HepG2 (cell line): ENCODE results near the gene SMDT1. TPM values are rescaled to one million over a fixed set of nuclear protein-coding genes. Genes with fewer than 3 reads are reported as not detected.

Experiments used
- ELF3 ChIP-seq: IDR thresholded peaks from 2 replicates; pipeline ENCODE4 v1.6.1; 2016; ENCODE audit warnings: missing genetic modification reagents, missing compliant biosample characterization
- HMGA1 ChIP-seq: sonication (generic); formaldehyde crosslinking; conservative IDR thresholded peaks from 2 replicates; pipeline ENCODE4 v1.4.0; 2020; ENCODE audit warnings: missing genetic modification reagents
- PHF21A ChIP-seq: sonication (generic); formaldehyde crosslinking; IDR thresholded peaks from 2 replicates; pipeline ENCODE4 v1.5.0; 2020; ENCODE audit warnings: mild to moderate bottlenecking, missing genetic modification reagents
- RARG ChIP-seq: sonication (generic); formaldehyde crosslinking; IDR thresholded peaks from 2 replicates; pipeline ENCODE4 v1.4.0; 2020; ENCODE audit warnings: low read depth, mild to moderate bottlenecking, missing genetic modification reagents
- SRSF4 ChIP-seq: fragments of 200-400 bp; formaldehyde crosslinking; IDR thresholded peaks from one replicate; pipeline ENCODE4 v1.6.1; 2018; ENCODE audit warnings: mild to moderate bottlenecking, low read depth, low read length, moderate library complexity; ENCODE audit not compliant: poor library complexity, severe bottlenecking
- ZEB1 ChIP-seq: IDR thresholded peaks from 2 replicates; pipeline ENCODE4 v1.6.1; 2012; ENCODE audit warnings: mild to moderate bottlenecking, low read depth, inconsistent platforms; ENCODE audit not compliant: insufficient replicate concordance
- ZFP1 ChIP-seq: IDR thresholded peaks from 2 replicates; pipeline ENCODE4 v1.6.1; 2016
- ZNF431 ChIP-seq: sonication (generic); formaldehyde crosslinking; IDR thresholded peaks from 2 replicates; pipeline ENCODE4 v1.9.0; 2022; ENCODE audit warnings: missing genetic modification reagents, low read depth, mild to moderate bottlenecking, borderline replicate concordance
- ZNF816 ChIP-seq: sonication (generic); formaldehyde crosslinking; IDR thresholded peaks from 2 replicates; pipeline ENCODE4 v1.8.0; 2022; ENCODE audit warnings: missing genetic modification reagents, mild to moderate bottlenecking, borderline replicate concordance
- polyA plus RNA-seq, 8 experiments: library from polyadenylated mRNA; depleted of rRNA in 3 of 8; stranded (reverse) in 7 of 8; unstranded in 1 of 8; fragments of >200 nt; fragmentation: Illumina TruSeq in 4 of 8; extraction: Trizol in 4 of 8; gene quantifications; 2 replicates each; pipeline versions ENCODE4 v1.2.1 to v1.2.3, GENCODE V29; 2011 to 2016; ENCODE audit warnings: low read depth in 4 of 8, missing spikeins in 1 of 8, mixed read lengths in 1 of 8; ENCODE audit not compliant: insufficient read depth in 1 of 8
- total RNA-seq, 5 experiments: library from RNA; depleted of rRNA; stranded (reverse); fragments of >200 nt; fragmentation: Illumina TruSeq; extraction: Trizol; gene quantifications; 2 replicates each; pipeline ENCODE4 v1.2.3, GENCODE V29; 2016; ENCODE audit warnings: low read depth in 1 of 5
- TF ChIP-seq, protein P1 (sequence below): sonication (generic); formaldehyde crosslinking; IDR thresholded peaks from 2 replicates; pipeline ENCODE4 v1.4.0; 2020; ENCODE audit warnings: missing genetic modification reagents, mild to moderate bottlenecking, borderline replicate concordance
- TF ChIP-seq, protein P2 (sequence below), 2 experiments: fragments of 450-650 bp in 1 of 2; sonication (generic) in 1 of 2; formaldehyde crosslinking in 1 of 2; IDR thresholded peaks; 2 replicates each; pipeline versions ENCODE4 v1.6.1 to v1.8.0; 2016 to 2022; ENCODE audit warnings: antibody characterized with exemption in 1 of 2, mild to moderate bottlenecking in 1 of 2, missing genetic modification reagents in 1 of 2
- TF ChIP-seq, protein P3 (sequence below): sonication (generic); formaldehyde crosslinking; IDR thresholded peaks from 2 replicates; pipeline ENCODE4 v1.8.0; 2022; ENCODE audit warnings: mild to moderate bottlenecking, missing genetic modification reagents, moderate library complexity

Gene SMDT1
- total and polyA plus RNA-seq, 2 of the 13 experiments (the other 11 are each of a cell fraction or from before 2014, with no cell fraction given) = 8.3 to 26.6 TPM

DNA sequence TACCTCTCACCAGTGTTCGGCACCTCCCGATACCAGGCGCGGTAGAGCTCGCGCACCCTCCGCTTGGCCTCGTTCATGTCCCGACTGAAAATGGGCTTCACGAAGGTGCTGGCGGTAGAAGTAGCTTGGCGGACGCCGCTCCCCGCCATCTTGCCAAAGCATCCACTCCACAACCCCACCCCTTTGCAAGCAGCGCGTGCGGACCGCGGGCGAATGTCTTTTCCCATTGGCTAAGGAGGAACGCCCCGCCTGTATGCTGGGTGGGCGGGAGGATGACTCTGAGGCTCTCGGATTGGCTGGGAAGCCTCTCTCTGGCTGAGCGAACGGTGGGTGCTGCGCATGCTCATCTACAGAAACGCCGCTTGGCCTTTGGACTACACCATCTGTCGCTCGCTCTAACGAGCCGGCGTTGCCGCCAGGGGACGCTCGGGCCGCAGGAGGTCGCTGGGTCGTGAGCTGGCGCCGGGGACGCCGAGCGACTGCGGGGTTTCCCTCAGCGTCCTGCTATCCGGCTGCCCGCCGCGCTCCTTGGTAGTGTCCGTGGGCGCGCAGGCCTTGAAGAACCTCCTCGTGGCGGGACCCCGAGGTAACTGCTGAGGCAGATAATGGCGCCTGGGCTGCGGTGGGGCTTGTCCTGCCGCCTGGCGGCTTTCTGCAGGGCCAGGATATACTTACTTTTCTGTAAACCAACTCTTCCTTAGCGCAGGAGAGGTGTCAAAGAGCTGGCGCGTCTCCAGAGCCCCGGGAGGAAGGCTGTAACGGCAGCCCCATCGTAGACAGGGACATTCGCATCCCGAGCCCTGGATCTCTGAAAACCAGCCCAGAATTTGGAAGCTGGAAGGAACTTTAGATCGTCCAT is 11.3 kb downstream of the SMDT1 start, which contains the start of gene NDUFA6 (continued):
- TF ChIP-seq, protein P1, sequence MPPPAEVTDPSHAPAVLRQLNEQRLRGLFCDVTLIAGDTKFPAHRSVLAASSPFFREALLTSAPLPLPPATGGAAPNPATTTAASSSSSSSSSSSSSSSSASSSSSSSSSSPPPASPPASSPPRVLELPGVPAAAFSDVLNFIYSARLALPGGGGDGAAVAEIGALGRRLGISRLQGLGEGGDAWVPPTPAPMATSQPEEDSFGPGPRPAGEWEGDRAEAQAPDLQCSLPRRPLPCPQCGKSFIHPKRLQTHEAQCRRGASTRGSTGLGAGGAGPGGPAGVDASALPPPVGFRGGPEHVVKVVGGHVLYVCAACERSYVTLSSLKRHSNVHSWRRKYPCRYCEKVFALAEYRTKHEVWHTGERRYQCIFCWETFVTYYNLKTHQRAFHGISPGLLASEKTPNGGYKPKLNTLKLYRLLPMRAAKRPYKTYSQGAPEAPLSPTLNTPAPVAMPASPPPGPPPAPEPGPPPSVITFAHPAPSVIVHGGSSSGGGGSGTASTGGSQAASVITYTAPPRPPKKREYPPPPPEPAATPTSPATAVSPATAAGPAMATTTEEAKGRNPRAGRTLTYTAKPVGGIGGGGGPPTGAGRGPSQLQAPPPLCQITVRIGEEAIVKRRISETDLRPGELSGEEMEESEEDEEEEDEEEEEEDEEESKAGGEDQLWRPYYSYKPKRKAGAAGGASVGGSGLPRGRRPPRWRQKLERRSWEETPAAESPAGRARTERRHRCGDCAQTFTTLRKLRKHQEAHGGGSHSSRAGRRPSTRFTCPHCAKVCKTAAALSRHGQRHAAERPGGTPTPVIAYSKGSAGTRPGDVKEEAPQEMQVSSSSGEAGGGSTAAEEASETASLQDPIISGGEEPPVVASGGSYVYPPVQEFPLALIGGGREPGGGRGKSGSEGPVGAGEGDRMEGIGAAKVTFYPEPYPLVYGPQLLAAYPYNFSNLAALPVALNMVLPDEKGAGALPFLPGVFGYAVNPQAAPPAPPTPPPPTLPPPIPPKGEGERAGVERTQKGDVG (CRISPR knock-in tag) = peak; percentile 88; the same call in 1 of the 2 replicates
- TF ChIP-seq, protein P2, sequence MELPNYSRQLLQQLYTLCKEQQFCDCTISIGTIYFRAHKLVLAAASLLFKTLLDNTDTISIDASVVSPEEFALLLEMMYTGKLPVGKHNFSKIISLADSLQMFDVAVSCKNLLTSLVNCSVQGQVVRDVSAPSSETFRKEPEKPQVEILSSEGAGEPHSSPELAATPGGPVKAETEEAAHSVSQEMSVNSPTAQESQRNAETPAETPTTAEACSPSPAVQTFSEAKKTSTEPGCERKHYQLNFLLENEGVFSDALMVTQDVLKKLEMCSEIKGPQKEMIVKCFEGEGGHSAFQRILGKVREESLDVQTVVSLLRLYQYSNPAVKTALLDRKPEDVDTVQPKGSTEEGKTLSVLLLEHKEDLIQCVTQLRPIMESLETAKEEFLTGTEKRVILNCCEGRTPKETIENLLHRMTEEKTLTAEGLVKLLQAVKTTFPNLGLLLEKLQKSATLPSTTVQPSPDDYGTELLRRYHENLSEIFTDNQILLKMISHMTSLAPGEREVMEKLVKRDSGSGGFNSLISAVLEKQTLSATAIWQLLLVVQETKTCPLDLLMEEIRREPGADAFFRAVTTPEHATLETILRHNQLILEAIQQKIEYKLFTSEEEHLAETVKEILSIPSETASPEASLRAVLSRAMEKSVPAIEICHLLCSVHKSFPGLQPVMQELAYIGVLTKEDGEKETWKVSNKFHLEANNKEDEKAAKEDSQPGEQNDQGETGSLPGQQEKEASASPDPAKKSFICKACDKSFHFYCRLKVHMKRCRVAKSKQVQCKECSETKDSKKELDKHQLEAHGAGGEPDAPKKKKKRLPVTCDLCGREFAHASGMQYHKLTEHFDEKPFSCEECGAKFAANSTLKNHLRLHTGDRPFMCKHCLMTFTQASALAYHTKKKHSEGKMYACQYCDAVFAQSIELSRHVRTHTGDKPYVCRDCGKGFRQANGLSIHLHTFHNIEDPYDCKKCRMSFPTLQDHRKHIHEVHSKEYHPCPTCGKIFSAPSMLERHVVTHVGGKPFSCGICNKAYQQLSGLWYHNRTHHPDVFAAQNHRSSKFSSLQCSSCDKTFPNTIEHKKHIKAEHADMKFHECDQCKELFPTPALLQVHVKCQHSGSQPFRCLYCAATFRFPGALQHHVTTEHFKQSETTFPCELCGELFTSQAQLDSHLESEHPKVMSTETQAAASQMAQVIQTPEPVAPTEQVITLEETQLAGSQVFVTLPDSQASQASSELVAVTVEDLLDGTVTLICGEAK (IDR thresholded peaks at IDR 0.05) = no peak
- TF ChIP-seq, protein P2 (CRISPR knock-in tag; IDR thresholded peaks at IDR 0.05) = peak; percentile 22; the same call in 1 of the 2 replicates
- no peak for TF ChIP-seq HMGA1 (CRISPR knock-in tag)
- TF ChIP-seq RARG (CRISPR knock-in tag) = no peak
- peak; percentile 58; the same call in 1 of the 2 replicates for TF ChIP-seq ZNF431 (CRISPR knock-in tag)
- no peak for TF ChIP-seq SRSF4
- TF ChIP-seq, protein P3, sequence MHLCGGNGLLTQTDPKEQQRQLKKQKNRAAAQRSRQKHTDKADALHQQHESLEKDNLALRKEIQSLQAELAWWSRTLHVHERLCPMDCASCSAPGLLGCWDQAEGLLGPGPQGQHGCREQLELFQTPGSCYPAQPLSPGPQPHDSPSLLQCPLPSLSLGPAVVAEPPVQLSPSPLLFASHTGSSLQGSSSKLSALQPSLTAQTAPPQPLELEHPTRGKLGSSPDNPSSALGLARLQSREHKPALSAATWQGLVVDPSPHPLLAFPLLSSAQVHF (CRISPR knock-in tag) = no peak
- peak; percentile 24; the same call in 1 of the 2 replicates for TF ChIP-seq ELF3 (CRISPR knock-in tag)
- no peak for TF ChIP-seq ZEB1
- TF ChIP-seq ZFP1 (CRISPR knock-in tag) = peak; percentile 52; the same call in 1 of the 2 replicates
- TF ChIP-seq ZNF816 (CRISPR knock-in tag) = peak; percentile 84; the same call in 1 of the 2 replicates
- peak; percentile 70; the same call in 1 of the 2 replicates for TF ChIP-seq PHF21A (CRISPR knock-in tag)
